SK-N-SH (cell line): ENCODE measurements around the gene RAF1. TPM values are rescaled to one million over a fixed set of nuclear protein-coding genes. Genes with fewer than 3 reads are reported as not detected.

Experiments
- CTCF ChIA-PET: fragments of 300-600, 350-600 bp; formaldehyde crosslinking; extraction: SDS; loops from one replicate; lab custom pipeline; 2021; lab: Yijun Ruan, JAX
- POLR2A ChIA-PET: fragments of 350-600 bp; sonication (Branson Sonifier 250); formaldehyde crosslinking; extraction: SDS; loops from one replicate; lab custom pipeline; 2020; ENCODE audit warnings: antibody characterized with exemption, inconsistent platforms; lab: Yijun Ruan, JAX
- DNase-seq: peaks from one replicate; pipeline ENCODE4 v3.0.0; 2012
- H2AFZ ChIP-seq: fragments of 200-600 bp; sonication (generic); 2 replicates; pipeline ENCODE4 v1.8.1; 2016; ENCODE audit warnings: antibody characterized with exemption, mild to moderate bottlenecking, low read depth
- H3F3A ChIP-seq: fragments of 200-600 bp; sonication (generic); replicated peaks from 2 replicates; pipeline ENCODE3; 2016; ENCODE audit warnings: antibody characterized with exemption, mild to moderate bottlenecking; ENCODE audit not compliant: insufficient read depth
- H3K27ac ChIP-seq, 2 experiments: fragments of 200-500 bp in 1 of 2; fragments of 200-600 bp in 1 of 2; sonication (Bioruptor generic) in 1 of 2; sonication (generic), shearing (Covaris generic) in 1 of 2; 2 replicates each; pipeline versions ENCODE4 v1.5.1 to v1.6.1; 2014 to 2016; ENCODE audit warnings: low read depth in 2 of 2, inconsistent platforms in 1 of 2, low read length in 1 of 2, mild to moderate bottlenecking in 1 of 2, mixed read lengths in 1 of 2
- H3K27me3 ChIP-seq: fragments of 200-600 bp; sonication (generic), shearing (Covaris generic); 2 replicates; pipeline ENCODE4 v1.6.1; 2016; ENCODE audit warnings: mixed run types; ENCODE audit not compliant: insufficient read depth
- H3K36me3 ChIP-seq, 2 experiments: fragments of 200-500 bp in 1 of 2; fragments of 200-600 bp in 1 of 2; sonication (Bioruptor generic) in 1 of 2; sonication (generic) in 1 of 2; replicated peaks in 1 of 2; 2 replicates each; pipeline versions ENCODE3 to v1.5.1; 2014 to 2016; ENCODE audit warnings: low read length in 1 of 2, mild to moderate bottlenecking in 1 of 2; ENCODE audit not compliant: insufficient read depth in 2 of 2, control insufficient read depth in 1 of 2
- H3K4me1 ChIP-seq, 2 experiments: fragments of 200-500 bp in 1 of 2; fragments of 200-600 bp in 1 of 2; sonication (Bioruptor generic) in 1 of 2; sonication (generic), shearing (Covaris generic) in 1 of 2; 2 replicates each; pipeline versions ENCODE4 v1.5.1 to v1.6.1; 2014 to 2016; ENCODE audit warnings: low read depth in 1 of 2, low read length in 1 of 2, mixed run types in 1 of 2; ENCODE audit not compliant: insufficient read depth in 2 of 2, control insufficient read depth in 1 of 2
- H3K4me2 ChIP-seq: fragments of 200-600 bp; sonication (generic), shearing (Covaris generic); 2 replicates; pipeline ENCODE4 v1.6.1; 2017; ENCODE audit warnings: mixed run types
- H3K4me3 ChIP-seq, 2 experiments: fragments of 200-500 bp in 1 of 2; fragments of 200-600 bp in 1 of 2; sonication (Bioruptor generic) in 1 of 2; sonication (generic), shearing (Covaris generic) in 1 of 2; 2 replicates each; pipeline versions ENCODE4 v1.5.1 to v1.8.1; 2014 to 2016; ENCODE audit warnings: low read depth in 2 of 2, inconsistent platforms in 1 of 2, low read length in 1 of 2, mild to moderate bottlenecking in 1 of 2, mixed read lengths in 1 of 2, moderate library complexity in 1 of 2
- H3K79me2 ChIP-seq: fragments of 200-600 bp; sonication (generic); 2 replicates; pipeline ENCODE4 v1.8.1; 2017; ENCODE audit warnings: mild to moderate bottlenecking; ENCODE audit not compliant: insufficient read depth
- H3K9ac ChIP-seq: fragments of 200-600 bp; sonication (generic); 2 replicates; pipeline ENCODE4 v1.6.1; 2017; ENCODE audit warnings: mixed run types
- H3K9me2 ChIP-seq: fragments of 200-600 bp; sonication (generic); 2 replicates; pipeline ENCODE4 v1.6.1; 2017; ENCODE audit warnings: mixed run types
- H3K9me3 ChIP-seq: fragments of 200-600 bp; sonication (generic); 2 replicates; pipeline ENCODE4 v1.6.1; 2017; ENCODE audit warnings: mixed run types, mild to moderate bottlenecking, moderate library complexity
- H4K20me1 ChIP-seq: fragments of 200-600 bp; sonication (generic); 2 replicates; pipeline ENCODE4 v1.6.1; 2017; ENCODE audit warnings: mild to moderate bottlenecking, mixed run types; ENCODE audit not compliant: insufficient read depth
- FOXJ3 ChIP-seq: sonication (generic); formaldehyde crosslinking; IDR thresholded peaks from 2 replicates; pipeline ENCODE4 v1.5.1; 2020; ENCODE audit warnings: mild to moderate bottlenecking, missing genetic modification reagents
- GATA2 ChIP-seq: sonication (generic); formaldehyde crosslinking; IDR thresholded peaks from 2 replicates; pipeline ENCODE4 v1.5.0; 2020; ENCODE audit warnings: mild to moderate bottlenecking, missing genetic modification reagents
- IRF3 ChIP-seq: fragments of 150-350 bp; IDR thresholded peaks from 2 replicates; pipeline ENCODE4 v1.6.1; 2016; ENCODE audit warnings: mild to moderate bottlenecking, low read depth, low read length
- JUND ChIP-seq: IDR thresholded peaks from 2 replicates; pipeline ENCODE4 v1.4.0; 2012
- MAX ChIP-seq: IDR thresholded peaks from 2 replicates; pipeline ENCODE4 v1.4.0; 2012; ENCODE audit warnings: low read depth
- PBX3 ChIP-seq: IDR thresholded peaks from 2 replicates; pipeline ENCODE4; 2012
- RFX5 ChIP-seq: IDR thresholded peaks from 2 replicates; pipeline ENCODE4 v1.6.1; 2012; ENCODE audit warnings: mild to moderate bottlenecking, improper control_type of control experiment, low read length
- SIN3A ChIP-seq: IDR thresholded peaks from 2 replicates; pipeline ENCODE4 v1.6.1; 2012; ENCODE audit warnings: low read depth, mild to moderate bottlenecking, low read length, moderate library complexity, borderline replicate concordance
- TAF1 ChIP-seq: IDR thresholded peaks from 2 replicates; pipeline ENCODE4 v1.6.1; 2012; ENCODE audit warnings: low read depth, mild to moderate bottlenecking, low read length, moderate library complexity, borderline replicate concordance
- TCF12 ChIP-seq: IDR thresholded peaks from 2 replicates; pipeline ENCODE4 v1.4.0; 2012
- USF1 ChIP-seq: IDR thresholded peaks from 2 replicates; pipeline ENCODE4 v1.4.0; 2012; ENCODE audit warnings: low read depth, borderline replicate concordance
- USF2 ChIP-seq: fragments of 150-350 bp; IDR thresholded peaks from 2 replicates; pipeline ENCODE4 v1.6.1; 2017; ENCODE audit warnings: antibody characterized with exemption, low read length, low read depth, borderline replicate concordance
- YY1 ChIP-seq: IDR thresholded peaks from 2 replicates; pipeline ENCODE4 v1.4.0; 2012; ENCODE audit warnings: low read depth, mild to moderate bottlenecking
- WGBS: methylation state at CpG from one replicate; pipeline ENCODE4 v1.1.6; 2017; ENCODE audit warnings: low lambda C conversion rate; 5-methylcytosine and 5-hydroxymethylcytosine counted together
- polyA plus RNA-seq, 3 experiments: library from polyadenylated mRNA; depleted of rRNA; stranded (reverse); fragments of >200 nt; gene quantifications; 2 replicates each; pipeline ENCODE4 v1.2.3, GENCODE V29; 2012
- TF ChIP-seq, protein P1 (sequence below): IDR thresholded peaks from 2 replicates; pipeline ENCODE4 v1.4.0; 2012; ENCODE audit warnings: low read depth, borderline replicate concordance
- TF ChIP-seq, protein P2 (sequence below): IDR thresholded peaks from 2 replicates; pipeline ENCODE4 v1.6.1; 2012; ENCODE audit warnings: mild to moderate bottlenecking, low read depth, low read length, moderate library complexity

RAF1 gene
- polyA plus RNA-seq, 1 of the 3 experiments (the other 2 are of a cell fraction): 58.7 TPM

DNA sequence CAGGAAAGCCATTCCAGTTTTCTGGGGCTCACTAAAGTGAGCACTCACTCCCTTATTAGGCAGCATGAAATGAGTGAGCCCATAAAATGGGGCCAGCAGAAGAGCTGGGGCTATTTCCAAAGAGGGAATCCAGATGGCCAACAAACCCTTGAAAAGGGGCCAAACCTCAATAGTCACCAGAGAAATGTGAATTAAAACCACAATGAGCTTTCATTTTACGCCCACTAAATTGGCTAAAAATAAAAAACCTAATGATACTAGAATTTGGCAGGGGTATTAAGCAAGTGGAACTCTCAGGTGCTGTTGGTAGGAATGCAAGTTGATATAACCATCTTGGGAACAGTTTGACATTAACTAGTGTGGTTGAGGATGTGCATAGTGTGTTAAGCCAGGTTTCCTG is 42.1 kb upstream of the RAF1 start:
- Histone ChIP-seq H3K27me3 (no peaks in the 10 kb centered on the region), H3K36me3 (no peaks in the 10 kb centered on the region), H3K4me2 (no peak overlapping the region), H3K9me3 (no peaks in the 10 kb centered on the region), H3K4me1 (peaks cover 0 to 5% of the 10 kb centered on the region in 2 experiments; a peak in 1 of 4 replicates), H4K20me1 (no peaks in the 10 kb centered on the region), H2AFZ (no peak overlapping the region), H3K27ac (no peak overlapping the region), H3F3A (no peaks in the 10 kb centered on the region), H3K9me2 (no peaks in the 10 kb centered on the region)
- POLR2A ChIA-PET: no interaction called here
- DNase-seq: no peak
- no peak for TF ChIP-seq SIN3A
- TF ChIP-seq TCF12: peak; percentile 35; the same call in 1 of the 2 replicates
- TF ChIP-seq, all 33 proteins: peak for 1
- no peak overlapping the region for H3K4me3 ChIP-seq
- CTCF ChIA-PET: interaction anchor here (0.7 to 7.9 kb wide), 13 partner anchors 10 to 222 kb away, joined by 3 to 70 read pairs (median 4); partner anchors contain the start of genes RPL32, TMEM40 and TSEN2
- WGBS: 64% methylated on average over 1 of the region's 1 CpG
- no peaks in the 10 kb centered on the region for H3K79me2 ChIP-seq
- no peak overlapping the region for H3K9ac ChIP-seq

GRCh38 chr3:12705374-12705926 is 41.5 kb upstream of the RAF1 start:
- no peaks in the 10 kb centered on the region for H3K36me3 ChIP-seq
- CTCF ChIA-PET: interaction anchor here (0.9 to 7.9 kb wide), 10 partner anchors 10 to 221 kb away, joined by 3 to 70 read pairs (median 5); partner anchors contain the start of genes RPL32, TMEM40 and TSEN2
- H3K4me2 ChIP-seq: no peak overlapping the region
- H3K9me2 ChIP-seq: no peaks in the 10 kb centered on the region
- H3K27ac ChIP-seq: no peak overlapping the region
- POLR2A ChIA-PET: no interaction called here
- H3K9me3 ChIP-seq: no peaks in the 10 kb centered on the region
- H3K4me1 ChIP-seq: peaks cover 0 to 5% of the 10 kb centered on the region in 2 experiments; a peak in 1 of 4 replicates
- no peak overlapping the region for H3K4me3 ChIP-seq
- no peaks in the 10 kb centered on the region for H3K27me3 ChIP-seq
- no peaks in the 10 kb centered on the region for H3F3A ChIP-seq
- no peak for DNase-seq
- H3K9ac ChIP-seq: no peak overlapping the region
- H3K79me2 ChIP-seq: no peaks in the 10 kb centered on the region
- TF ChIP-seq IRF3: no peak
- TF ChIP-seq JUND: no peak
- TF ChIP-seq USF2: no peak
- TF ChIP-seq MAX: no peak
- TF ChIP-seq TAF1: no peak
- no peak for TF ChIP-seq GATA2
- no peak for TF ChIP-seq FOXJ3 (CRISPR knock-in tag)
- no peak for TF ChIP-seq SIN3A
- TF ChIP-seq USF1: no peak
- TF ChIP-seq YY1: no peak
- no peak for TF ChIP-seq PBX3
- TF ChIP-seq, protein P1, sequence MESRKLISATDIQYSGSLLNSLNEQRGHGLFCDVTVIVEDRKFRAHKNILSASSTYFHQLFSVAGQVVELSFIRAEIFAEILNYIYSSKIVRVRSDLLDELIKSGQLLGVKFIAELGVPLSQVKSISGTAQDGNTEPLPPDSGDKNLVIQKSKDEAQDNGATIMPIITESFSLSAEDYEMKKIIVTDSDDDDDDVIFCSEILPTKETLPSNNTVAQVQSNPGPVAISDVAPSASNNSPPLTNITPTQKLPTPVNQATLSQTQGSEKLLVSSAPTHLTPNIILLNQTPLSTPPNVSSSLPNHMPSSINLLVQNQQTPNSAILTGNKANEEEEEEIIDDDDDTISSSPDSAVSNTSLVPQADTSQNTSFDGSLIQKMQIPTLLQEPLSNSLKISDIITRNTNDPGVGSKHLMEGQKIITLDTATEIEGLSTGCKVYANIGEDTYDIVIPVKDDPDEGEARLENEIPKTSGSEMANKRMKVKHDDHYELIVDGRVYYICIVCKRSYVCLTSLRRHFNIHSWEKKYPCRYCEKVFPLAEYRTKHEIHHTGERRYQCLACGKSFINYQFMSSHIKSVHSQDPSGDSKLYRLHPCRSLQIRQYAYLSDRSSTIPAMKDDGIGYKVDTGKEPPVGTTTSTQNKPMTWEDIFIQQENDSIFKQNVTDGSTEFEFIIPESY: no peak
- TF ChIP-seq, protein P2, sequence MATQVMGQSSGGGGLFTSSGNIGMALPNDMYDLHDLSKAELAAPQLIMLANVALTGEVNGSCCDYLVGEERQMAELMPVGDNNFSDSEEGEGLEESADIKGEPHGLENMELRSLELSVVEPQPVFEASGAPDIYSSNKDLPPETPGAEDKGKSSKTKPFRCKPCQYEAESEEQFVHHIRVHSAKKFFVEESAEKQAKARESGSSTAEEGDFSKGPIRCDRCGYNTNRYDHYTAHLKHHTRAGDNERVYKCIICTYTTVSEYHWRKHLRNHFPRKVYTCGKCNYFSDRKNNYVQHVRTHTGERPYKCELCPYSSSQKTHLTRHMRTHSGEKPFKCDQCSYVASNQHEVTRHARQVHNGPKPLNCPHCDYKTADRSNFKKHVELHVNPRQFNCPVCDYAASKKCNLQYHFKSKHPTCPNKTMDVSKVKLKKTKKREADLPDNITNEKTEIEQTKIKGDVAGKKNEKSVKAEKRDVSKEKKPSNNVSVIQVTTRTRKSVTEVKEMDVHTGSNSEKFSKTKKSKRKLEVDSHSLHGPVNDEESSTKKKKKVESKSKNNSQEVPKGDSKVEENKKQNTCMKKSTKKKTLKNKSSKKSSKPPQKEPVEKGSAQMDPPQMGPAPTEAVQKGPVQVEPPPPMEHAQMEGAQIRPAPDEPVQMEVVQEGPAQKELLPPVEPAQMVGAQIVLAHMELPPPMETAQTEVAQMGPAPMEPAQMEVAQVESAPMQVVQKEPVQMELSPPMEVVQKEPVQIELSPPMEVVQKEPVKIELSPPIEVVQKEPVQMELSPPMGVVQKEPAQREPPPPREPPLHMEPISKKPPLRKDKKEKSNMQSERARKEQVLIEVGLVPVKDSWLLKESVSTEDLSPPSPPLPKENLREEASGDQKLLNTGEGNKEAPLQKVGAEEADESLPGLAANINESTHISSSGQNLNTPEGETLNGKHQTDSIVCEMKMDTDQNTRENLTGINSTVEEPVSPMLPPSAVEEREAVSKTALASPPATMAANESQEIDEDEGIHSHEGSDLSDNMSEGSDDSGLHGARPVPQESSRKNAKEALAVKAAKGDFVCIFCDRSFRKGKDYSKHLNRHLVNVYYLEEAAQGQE: no peak
- no peak for TF ChIP-seq RFX5
- no peak overlapping the region for H2AFZ ChIP-seq
- 72% methylated on average over 6 of the region's 6 CpGs for WGBS
- H4K20me1 ChIP-seq: no peaks in the 10 kb centered on the region
